ENCODE data around the gene KRTAP9-7.

The KRTAP9-7 gene

GRCh38 chr17:41284043-41284442 lies 8.5 kb downstream of the KRTAP9-7 start:
- no peaks in the 10 kb centered on the region for H3K36me3 ChIP-seq

DNA sequence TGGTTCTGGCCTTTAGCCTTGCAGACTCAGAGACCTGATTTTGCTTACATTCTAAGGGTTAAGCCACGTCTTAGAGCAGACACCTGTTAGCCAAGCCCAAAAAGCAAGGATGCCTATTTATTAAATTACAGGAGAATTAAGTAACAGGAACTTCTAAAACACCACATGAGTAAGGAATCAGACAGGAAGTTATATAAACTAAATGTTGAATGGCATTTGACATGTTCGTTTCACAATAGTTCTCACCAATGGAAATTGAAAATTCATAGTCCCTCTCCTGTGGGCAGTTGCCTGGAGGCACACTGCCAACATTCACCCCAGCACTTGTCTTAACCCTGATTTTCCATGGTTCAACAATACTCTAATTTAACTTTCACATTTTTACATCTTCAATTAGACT lies 9.0 kb downstream of the KRTAP9-7 start:
- Histone ChIP-seq H3K27me3 (no peaks in the 10 kb centered on the region), H3K4me1 (ENCODE audit: control insufficient read depth in 1 of 2, insufficient read depth in 1 of 2, low read depth in 1 of 2, low read length in 1 of 2) (peaks cover 44% of the 10 kb centered on the region in 2 experiments), H3K4me3 (ENCODE audit: low read depth in 1 of 2, low read length in 1 of 2) (no peak overlapping the region), H3K9me3 (no peaks in the 10 kb centered on the region), H3K36me3 (no peaks in the 10 kb centered on the region), H3K27ac (peak overlapping the region; percentile 64)
- no peak for TF ChIP-seq CTCF (IDR thresholded peaks at IDR 0.05)

More at GRCh38 chr17:41284043-41284442, 8.5 kb downstream of the KRTAP9-7 start:
- Histone ChIP-seq H3K27ac (peak overlapping the region; percentile 64), H3K9me3 (no peaks in the 10 kb centered on the region), H3K27me3 (no peaks in the 10 kb centered on the region), H3K4me1 (ENCODE audit: control insufficient read depth in 1 of 2, insufficient read depth in 1 of 2, low read depth in 1 of 2, low read length in 1 of 2) (peaks cover 44% of the 10 kb centered on the region in 2 experiments), H3K4me3 (ENCODE audit: low read depth in 1 of 2, low read length in 1 of 2) (no peak overlapping the region)
- no peak for TF ChIP-seq CTCF (IDR thresholded peaks at IDR 0.05)

DNA sequence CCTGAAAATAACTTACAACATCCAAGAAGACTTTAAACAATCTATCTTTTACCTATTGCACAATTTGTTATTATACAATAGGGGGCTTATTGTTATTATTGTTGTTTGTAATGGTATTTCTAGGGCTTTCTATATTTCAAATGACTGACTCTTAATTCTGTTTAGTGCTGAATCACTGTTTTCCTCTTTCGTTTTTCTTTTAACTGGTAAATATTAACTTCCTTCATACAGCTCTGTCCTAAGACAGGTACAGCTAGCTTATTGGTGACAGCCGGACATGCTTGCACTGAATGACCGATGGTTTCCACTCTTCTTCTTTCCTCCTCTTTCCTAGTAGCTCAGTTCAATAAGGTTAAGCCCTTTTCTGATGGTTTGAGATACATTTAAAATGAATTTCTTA lies 11.6 kb downstream of the KRTAP9-7 start:
- H3K9me3 ChIP-seq: no peaks in the 10 kb centered on the region
- H3K4me3 ChIP-seq (ENCODE audit: low read depth in 1 of 2, low read length in 1 of 2): peak overlapping the region in 1 of 2 experiments; percentile 13
- H3K4me1 ChIP-seq (ENCODE audit: control insufficient read depth in 1 of 2, insufficient read depth in 1 of 2, low read depth in 1 of 2, low read length in 1 of 2): peaks cover 44% of the 10 kb centered on the region in 2 experiments
- no peaks in the 10 kb centered on the region for H3K27me3 ChIP-seq
- TF ChIP-seq CTCF (IDR thresholded peaks at IDR 0.05): no peak
- no peaks in the 10 kb centered on the region for H3K36me3 ChIP-seq
- peak overlapping the region; percentile 72 for H3K27ac ChIP-seq

- H3K27me3 ChIP-seq: no peaks in the 10 kb centered on the region
- H3K27ac ChIP-seq: no peak overlapping the region
- no peak for TF ChIP-seq CTCF (IDR thresholded peaks at IDR 0.05)
- H3K36me3 ChIP-seq: no peaks in the 10 kb centered on the region
- H3K4me1 ChIP-seq (ENCODE audit: control insufficient read depth in 1 of 2, insufficient read depth in 1 of 2, low read depth in 1 of 2, low read length in 1 of 2): no peaks in the 10 kb centered on the region
- H3K9me3 ChIP-seq: no peaks in the 10 kb centered on the region
- no peak overlapping the region for H3K4me3 ChIP-seq (ENCODE audit: low read depth in 1 of 2, low read length in 1 of 2)
Observed at GRCh38 chr17:41294016-41294415, 18.5 kb downstream of the KRTAP9-7 start.

- no peak for TF ChIP-seq CTCF (IDR thresholded peaks at IDR 0.05)
- no peaks in the 10 kb centered on the region for H3K27me3 ChIP-seq
- no peak overlapping the region for H3K27ac ChIP-seq
- H3K9me3 ChIP-seq: no peaks in the 10 kb centered on the region
- H3K36me3 ChIP-seq: no peaks in the 10 kb centered on the region
- peaks cover 0 to 8% of the 10 kb centered on the region in 2 experiments for H3K4me1 ChIP-seq (ENCODE audit: control insufficient read depth in 1 of 2, insufficient read depth in 1 of 2, low read depth in 1 of 2, low read length in 1 of 2)
- no peak overlapping the region for H3K4me3 ChIP-seq (ENCODE audit: low read depth in 1 of 2, low read length in 1 of 2)
Observed at GRCh38 chr17:41296846-41297245, 21.3 kb downstream of the KRTAP9-7 start.

All from neutrophil (primary cell).